HG02938 (cell line): ENCODE measurements around the gene TSC22D4.
A peak's percentile ranks its signal among the peaks of the same experiment; 100 is the strongest.

ENCODE experiments used
- ATAC-seq: cut with Tn5 transposase; IDR thresholded peaks from one replicate; pipeline ENCODE4 v1.9.1; 2021; ENCODE audit warnings: mild to moderate bottlenecking, moderate library complexity; ENCODE audit not compliant: unreplicated experiment

Gene TSC22D4

DNA sequence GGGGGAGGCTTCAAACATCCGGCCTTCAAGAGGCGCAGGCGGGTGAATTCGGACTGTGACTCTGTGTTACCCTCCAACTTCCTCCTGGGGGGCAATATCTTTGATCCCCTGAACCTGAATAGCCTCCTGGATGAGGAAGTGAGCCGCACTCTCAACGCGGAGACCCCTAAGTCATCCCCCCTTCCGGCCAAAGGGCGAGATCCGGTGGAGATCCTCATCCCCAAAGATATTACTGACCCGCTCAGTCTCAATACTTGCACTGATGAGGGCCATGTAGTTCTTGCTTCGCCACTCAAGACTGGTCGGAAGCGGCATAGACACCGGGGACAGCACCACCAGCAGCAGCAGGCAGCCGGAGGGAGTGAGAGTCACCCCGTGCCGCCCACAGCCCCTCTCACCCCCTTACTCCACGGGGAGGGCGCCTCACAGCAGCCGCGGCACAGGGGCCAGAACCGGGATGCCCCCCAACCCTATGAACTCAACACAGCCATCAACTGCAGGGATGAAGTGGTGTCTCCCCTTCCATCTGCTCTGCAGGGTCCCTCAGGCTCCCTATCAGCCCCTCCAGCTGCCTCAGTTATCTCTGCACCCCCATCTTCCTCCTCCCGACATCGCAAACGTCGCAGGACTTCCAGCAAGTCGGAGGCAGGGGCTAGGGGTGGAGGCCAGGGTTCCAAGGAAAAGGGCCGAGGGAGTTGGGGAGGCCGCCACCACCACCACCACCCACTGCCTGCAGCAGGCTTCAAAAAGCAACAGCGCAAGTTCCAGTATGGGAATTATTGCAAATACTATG is 48.3 kb downstream of the TSC22D4 start:
- no peak for ATAC-seq

DNA sequence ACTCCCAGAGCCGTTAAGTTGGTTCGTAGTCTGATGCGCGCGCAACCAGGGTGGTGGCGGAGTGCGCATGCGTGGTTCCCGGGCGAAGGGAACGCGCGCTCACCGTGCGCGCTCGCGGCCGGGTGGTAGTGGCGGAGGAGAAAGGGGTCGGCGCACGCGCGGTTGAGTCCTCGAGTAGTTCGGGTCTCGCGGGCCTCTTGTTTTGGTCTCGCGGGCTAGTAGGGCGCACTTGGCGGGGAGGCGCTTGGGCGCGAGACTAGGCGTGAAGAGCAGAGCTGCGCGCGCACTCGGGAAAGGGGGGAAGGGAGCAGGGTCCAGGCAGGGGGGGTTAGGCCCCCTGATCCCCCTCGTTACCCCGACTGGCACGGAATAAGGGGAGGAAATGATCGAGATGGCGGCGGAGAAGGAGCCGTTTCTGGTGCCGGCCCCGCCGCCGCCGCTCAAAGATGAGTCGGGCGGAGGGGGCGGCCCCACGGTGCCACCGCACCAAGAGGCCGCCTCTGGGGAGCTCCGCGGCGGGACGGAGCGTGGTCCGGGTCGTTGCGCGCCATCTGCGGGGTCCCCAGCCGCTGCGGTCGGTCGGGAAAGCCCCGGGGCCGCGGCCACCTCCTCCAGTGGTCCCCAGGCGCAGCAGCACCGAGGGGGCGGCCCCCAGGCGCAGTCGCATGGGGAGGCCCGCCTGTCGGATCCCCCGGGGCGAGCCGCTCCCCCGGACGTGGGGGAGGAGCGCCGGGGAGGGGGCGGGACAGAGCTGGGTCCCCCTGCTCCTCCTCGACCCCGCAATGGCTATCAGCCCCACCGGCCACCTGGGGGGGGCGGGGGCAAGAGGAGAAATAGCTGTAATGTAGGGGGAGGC is 49.1 kb downstream of the TSC22D4 start, which contains the start of gene MEPCE:
MEPCE (plus strand) TSS at position 195 of the 856 bp plus-strand sequence; CDS start at position 383, 188 bp downstream.
- peak; percentile 40 for ATAC-seq

DNA sequence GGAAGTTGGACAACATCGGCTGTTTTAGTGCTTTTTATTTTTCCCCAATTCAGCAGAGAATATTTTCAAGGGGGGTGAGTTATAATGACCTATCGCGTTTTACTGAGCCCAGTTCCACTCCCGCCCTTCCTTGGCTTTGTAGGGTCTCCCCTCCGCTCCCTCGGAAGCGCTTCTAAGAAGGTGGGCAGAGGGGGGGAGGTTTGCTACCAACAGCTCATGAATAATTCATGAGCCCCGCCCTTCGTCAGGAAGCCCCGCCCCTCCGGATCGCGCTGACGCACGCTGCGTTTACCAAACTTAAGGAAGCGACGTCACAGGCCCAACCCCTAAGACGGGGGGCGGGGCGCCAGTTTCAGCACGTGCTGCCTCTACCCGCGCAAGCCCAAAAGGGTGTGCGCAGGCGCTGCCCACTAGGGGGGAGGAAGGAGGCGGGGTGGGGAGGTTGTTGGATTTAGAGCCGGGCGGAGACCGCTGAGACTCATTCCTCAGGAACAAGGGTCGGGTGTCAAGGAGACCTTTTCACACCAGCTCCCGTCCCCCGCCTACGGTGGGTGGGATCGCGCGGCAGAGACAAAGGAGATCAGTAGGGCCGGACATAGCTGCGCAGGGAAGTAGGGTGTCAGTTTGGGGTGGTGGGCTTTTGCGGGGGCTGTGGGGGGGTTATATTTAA is 49.9 kb downstream of the TSC22D4 start:
- peak; percentile 38 for ATAC-seq

DNA sequence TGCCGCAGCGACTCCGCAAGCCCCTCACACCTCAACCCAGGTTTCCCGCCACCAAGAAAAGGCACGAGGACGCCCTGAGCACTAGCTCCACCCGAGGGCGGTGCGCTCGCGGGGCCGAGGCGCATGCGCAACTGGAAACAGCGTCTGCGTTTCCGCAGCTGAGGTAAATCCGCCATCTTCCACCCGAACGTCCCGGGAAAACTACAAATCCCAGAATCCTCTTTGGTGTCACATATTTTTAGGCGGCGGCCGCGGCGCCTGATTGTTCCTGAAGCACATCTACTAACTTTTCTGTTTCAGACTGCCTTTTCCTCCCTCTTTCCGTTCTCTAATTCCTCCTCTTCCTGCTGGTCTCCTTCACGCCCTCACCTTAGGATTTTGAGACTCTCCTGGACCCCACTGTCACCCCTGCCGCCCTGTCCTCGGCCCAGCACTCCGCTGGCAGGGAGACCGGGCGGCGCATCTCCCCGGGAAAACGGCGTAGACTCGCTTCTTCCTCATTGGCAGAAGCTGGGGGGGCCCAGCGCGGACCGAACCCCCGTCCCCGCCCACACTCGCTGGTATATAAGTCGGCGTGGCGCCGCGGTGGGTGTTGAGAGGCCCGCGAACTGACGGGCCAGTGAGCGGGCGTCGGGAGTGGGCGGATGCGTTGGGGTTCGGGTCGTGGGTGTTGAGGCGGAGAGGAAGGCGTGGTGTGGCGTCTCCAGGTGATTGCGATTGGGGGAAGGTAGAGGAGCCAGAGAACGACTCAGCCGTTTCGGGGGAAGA is 50.6 kb downstream of the TSC22D4 start, which contains the start of gene ZCWPW1:
ZCWPW1 (minus strand) TSS at position 505 of the 768 bp plus-strand sequence. CDS start 8,054 bp downstream, outside the sequence.
- peak; percentile 41 for ATAC-seq

DNA sequence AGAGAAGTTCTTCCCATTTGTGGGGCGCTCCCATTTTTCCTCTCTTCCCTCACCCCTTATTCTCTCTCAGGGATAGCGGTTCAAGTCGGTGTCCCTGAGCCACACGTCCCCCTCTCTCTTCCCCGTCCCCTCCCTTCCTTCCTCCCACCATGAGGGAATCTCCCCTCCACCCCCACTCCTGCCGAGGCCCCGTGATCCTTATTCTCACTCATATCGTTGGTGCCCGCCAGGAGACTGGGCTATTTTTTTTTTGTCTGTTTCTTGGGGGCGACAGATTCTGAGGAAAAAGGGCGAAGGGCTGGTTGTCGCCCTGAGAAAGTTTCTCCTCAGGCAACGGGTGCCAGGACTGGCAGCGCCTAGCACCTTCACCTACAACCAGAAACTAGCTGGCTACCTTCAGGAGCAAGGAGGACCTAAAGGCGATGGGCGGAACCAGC is 51.2 kb downstream of the TSC22D4 start:
- no peak for ATAC-seq

DNA sequence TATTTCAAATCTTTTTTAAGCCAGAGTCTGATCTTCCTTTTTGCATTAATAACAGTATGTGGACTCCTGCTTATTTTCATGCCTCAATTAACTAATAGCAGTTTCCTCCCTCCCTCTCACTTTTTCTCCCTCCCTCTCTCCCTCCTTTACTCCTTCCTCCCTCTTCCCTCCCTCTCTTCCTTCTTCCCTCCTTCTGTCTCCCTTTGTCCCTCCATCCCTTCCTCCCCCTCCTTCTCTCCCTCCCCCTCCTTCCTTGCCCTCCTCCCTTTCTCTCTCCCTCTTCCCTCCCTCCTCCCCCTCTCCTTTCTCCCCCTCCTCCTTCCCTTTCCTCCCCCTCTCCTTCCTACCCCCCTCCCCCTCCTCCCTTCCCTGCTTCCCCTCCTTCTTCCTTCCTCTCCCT is 52.5 kb downstream of the TSC22D4 start:
- ATAC-seq: no peak

GRCh38 chr7:100425347-100425746 is 53.7 kb downstream of the TSC22D4 start:
- no peak for ATAC-seq

- ATAC-seq: no peak
Observed at GRCh38 chr7:100423315-100423714, 55.7 kb downstream of the TSC22D4 start.

DNA sequence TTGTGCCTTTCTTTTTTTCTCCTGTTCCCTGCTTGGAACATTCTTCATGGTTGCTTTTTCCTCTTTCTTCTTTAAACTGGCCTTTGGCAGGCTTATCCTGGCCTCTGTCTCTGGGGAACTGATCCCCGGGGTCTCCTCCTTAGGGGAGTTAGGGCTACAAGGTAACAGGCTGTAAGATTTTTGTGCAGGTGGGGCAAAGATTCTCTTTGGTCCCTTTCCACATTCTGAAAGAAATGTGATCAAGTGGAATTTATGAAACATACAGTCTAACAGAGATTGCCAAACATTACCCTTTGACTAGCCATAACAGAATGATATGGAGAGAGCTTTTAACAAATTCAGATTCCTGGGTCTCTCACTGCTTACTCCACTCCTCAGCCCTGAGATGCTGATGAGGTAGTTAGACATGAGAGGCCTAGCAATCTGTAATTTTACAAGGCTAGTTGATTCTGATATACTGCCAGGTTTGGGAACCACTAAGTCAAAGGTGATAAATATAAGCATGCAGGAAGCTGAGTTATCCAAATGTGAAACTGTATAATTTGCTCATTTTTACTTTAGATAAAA is 59.3 kb downstream of the TSC22D4 start:
- no peak for ATAC-seq

GRCh38 chr7:100418930-100419659 is 59.9 kb downstream of the TSC22D4 start:
- ATAC-seq: no peak
